ENCODE measurements around the gene PIP5KL1. TPM values are rescaled to one million over a fixed set of nuclear protein-coding genes. Genes with fewer than 3 reads are reported as not detected.

Gene PIP5KL1
- total RNA-seq, 1 experiment from 2014 or later = 5.1 TPM

- no peaks in the 10 kb centered on the region for H3K36me3 ChIP-seq (ENCODE audit: low read depth, low read length)
- no peak overlapping the region for H3K4me3 ChIP-seq (ENCODE audit: low read length)
- no TSS peak for BruUV-seq (replicated peaks)
- no peak overlapping the region for H2AFZ ChIP-seq (ENCODE audit: low read length)
- no peaks in the 10 kb centered on the region for H3F3A ChIP-seq (ENCODE audit: low read length, unreplicated experiment)
- ChIA-PET POLR2A (ENCODE audit: unreplicated experiment) (no interaction called here), CTCF (no interaction called here)
- H3K79me2 ChIP-seq (ENCODE audit: low read length) = peaks cover 16% of the 10 kb centered on the region
- no peaks in the 10 kb centered on the region for H4K20me1 ChIP-seq (ENCODE audit: low read length)
- no peak for ATAC-seq
- TF ChIP-seq, protein P1, sequence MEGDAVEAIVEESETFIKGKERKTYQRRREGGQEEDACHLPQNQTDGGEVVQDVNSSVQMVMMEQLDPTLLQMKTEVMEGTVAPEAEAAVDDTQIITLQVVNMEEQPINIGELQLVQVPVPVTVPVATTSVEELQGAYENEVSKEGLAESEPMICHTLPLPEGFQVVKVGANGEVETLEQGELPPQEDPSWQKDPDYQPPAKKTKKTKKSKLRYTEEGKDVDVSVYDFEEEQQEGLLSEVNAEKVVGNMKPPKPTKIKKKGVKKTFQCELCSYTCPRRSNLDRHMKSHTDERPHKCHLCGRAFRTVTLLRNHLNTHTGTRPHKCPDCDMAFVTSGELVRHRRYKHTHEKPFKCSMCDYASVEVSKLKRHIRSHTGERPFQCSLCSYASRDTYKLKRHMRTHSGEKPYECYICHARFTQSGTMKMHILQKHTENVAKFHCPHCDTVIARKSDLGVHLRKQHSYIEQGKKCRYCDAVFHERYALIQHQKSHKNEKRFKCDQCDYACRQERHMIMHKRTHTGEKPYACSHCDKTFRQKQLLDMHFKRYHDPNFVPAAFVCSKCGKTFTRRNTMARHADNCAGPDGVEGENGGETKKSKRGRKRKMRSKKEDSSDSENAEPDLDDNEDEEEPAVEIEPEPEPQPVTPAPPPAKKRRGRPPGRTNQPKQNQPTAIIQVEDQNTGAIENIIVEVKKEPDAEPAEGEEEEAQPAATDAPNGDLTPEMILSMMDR (conservative IDR thresholded peaks at IDR 0.05; ENCODE audit: low read depth, low read length) = no peak
- no peak for TF ChIP-seq EZH2phosphoT487 (IDR thresholded peaks at IDR 0.05; ENCODE audit: borderline replicate concordance, low read length)
- H3K4me1 ChIP-seq (ENCODE audit: insufficient read depth, low read length) = peaks cover 17% of the 10 kb centered on the region
- no peak overlapping the region for H3K27ac ChIP-seq (ENCODE audit: low read length)
- no peak for DNase-seq
- peak overlapping the region; percentile 67; the same call in 1 of the 2 replicates for H3K4me2 ChIP-seq (ENCODE audit: low read length)
- no peak overlapping the region for H3K9ac ChIP-seq (ENCODE audit: low read length)
- no peaks in the 10 kb centered on the region for H3K9me3 ChIP-seq (ENCODE audit: low read length)
- H3K9me2 ChIP-seq (replicated peaks; ENCODE audit: low read length) = no peaks in the 10 kb centered on the region
- H3K27me3 ChIP-seq (ENCODE audit: low read length) = no peaks in the 10 kb centered on the region
- intact Hi-C loops (cut with micrococcal nuclease) = loop anchor here (5.0 kb wide), 1 partner anchor 42 kb away; the partner anchor contains the start of gene ST6GALNAC4
Observed at GRCh38 chr9:127875306-127875966, 55.1 kb downstream of the PIP5KL1 start.

DNA sequence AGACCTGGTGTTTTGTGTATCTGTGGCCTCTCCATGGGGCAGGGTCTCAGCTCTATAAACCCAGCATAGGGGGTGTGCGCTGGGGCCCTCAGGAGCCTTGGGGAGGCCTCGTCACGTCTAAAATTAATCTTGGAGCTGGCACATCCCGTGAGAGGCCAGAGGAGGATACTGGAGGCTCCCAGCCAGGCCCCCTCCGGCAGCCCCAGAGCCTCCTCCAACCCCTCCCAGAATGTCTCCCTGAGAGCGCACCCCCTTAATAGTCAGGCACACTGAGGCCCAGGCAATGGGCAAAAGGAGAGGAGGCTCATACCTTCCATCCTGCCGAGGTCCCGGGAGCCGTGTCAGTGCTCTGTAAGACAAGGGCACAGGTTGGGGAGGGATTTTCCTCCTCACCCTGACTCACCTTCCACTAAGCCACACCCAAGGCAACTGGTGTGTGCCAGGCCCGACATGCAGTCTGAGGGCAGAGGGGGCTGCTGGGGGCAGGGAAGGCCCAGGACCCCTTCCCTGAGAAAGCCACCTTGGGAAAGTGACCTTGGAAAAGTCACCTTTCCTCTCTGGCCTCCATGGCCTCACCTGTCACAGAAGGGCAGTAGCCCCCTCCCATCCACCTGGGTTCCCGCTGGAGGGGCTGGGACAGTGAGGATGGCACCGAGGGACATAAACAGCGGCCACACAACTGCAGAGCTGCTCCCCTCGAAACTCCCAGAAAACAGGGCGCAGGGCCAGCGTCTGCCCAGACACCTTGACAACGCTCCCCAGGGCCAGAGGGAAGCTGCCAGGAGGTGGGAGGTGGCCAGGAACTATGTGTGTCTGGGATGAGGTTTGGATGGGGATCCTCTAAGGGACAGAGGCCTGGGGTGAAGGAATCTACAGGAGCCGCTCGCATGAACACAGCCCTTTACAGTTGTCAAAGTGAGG, 56.0 kb downstream of the PIP5KL1 start:
- Histone ChIP-seq H3K79me2 (ENCODE audit: low read length) (peaks cover 16% of the 10 kb centered on the region), H3K27me3 (ENCODE audit: low read length) (no peaks in the 10 kb centered on the region), H2AFZ (ENCODE audit: low read length) (no peak overlapping the region), H3K9me2 (replicated peaks; ENCODE audit: low read length) (no peaks in the 10 kb centered on the region), H3K9ac (ENCODE audit: low read length) (no peak overlapping the region), H3K4me1 (ENCODE audit: insufficient read depth, low read length) (peaks cover 17% of the 10 kb centered on the region), H3K9me3 (ENCODE audit: low read length) (no peaks in the 10 kb centered on the region), H3K4me2 (ENCODE audit: low read length) (peak overlapping the region; percentile 67), H3K4me3 (ENCODE audit: low read length) (no peak overlapping the region), H3F3A (ENCODE audit: low read length, unreplicated experiment) (no peaks in the 10 kb centered on the region), H3K36me3 (ENCODE audit: low read depth, low read length) (no peaks in the 10 kb centered on the region), H3K27ac (ENCODE audit: low read length) (peak overlapping the region; percentile 28), H4K20me1 (ENCODE audit: low read length) (no peaks in the 10 kb centered on the region)
- TF ChIP-seq, protein P1 (conservative IDR thresholded peaks at IDR 0.05; ENCODE audit: low read depth, low read length) = no peak
- TF ChIP-seq EZH2phosphoT487 (IDR thresholded peaks at IDR 0.05; ENCODE audit: borderline replicate concordance, low read length) (no peak), EZH2 (IDR thresholded peaks at IDR 0.05; ENCODE audit: low read length, unreplicated experiment) (no peak)
- intact Hi-C loops (cut with micrococcal nuclease) = loop anchor here (5.0 kb wide), 1 partner anchor 43 kb away; the partner anchor contains the start of gene ST6GALNAC4
- no TSS peak for BruUV-seq (replicated peaks)
- peak; percentile 56 for ATAC-seq
- ChIA-PET CTCF (no interaction called here), POLR2A (ENCODE audit: unreplicated experiment) (no interaction called here)
- peak; percentile 47 for DNase-seq
